Testis (tissue), 3 donors: Measurements from ENCODE around the gene TNXB. TPM values are rescaled to one million over a fixed set of nuclear protein-coding genes. Genes with fewer than 3 reads are reported as not detected.
A peak's percentile ranks its signal among the peaks of the same experiment; 100 is the strongest.

ENCODE experiments used
- DNase-seq: peaks from one replicate; pipeline ENCODE4 v3.0.0-alpha.2; 2019
- H3K27ac ChIP-seq, 2 donors: fragments of 200-600 bp; sonication (generic); one replicate each; pipeline ENCODE4 v1.5.1; 2019
- H3K27me3 ChIP-seq: fragments of 200-600 bp; sonication (generic); one replicate; pipeline ENCODE4 v1.5.1; 2019
- H3K36me3 ChIP-seq: fragments of 200-600 bp; sonication (generic); one replicate; pipeline ENCODE4 v1.5.1; 2017; ENCODE audit warnings: low read depth; ENCODE audit errors: missing control alignments
- H3K4me1 ChIP-seq: fragments of 200-600 bp; sonication (generic); one replicate; pipeline ENCODE4 v1.5.1; 2019
- H3K4me3 ChIP-seq, 2 donors: fragments of 200-600 bp; sonication (generic); one replicate each; pipeline ENCODE4 v1.5.1; 2017 to 2019
- H3K9me3 ChIP-seq: fragments of 200-600 bp; sonication (generic); one replicate; pipeline ENCODE4 v1.5.1; 2017
- POLR2A ChIP-seq: fragments of 450-650 bp; IDR thresholded peaks from one replicate; pipeline ENCODE4 v1.6.1; 2017; ENCODE audit warnings: antibody characterized with exemption, mild to moderate bottlenecking, moderate library complexity
- WGBS, 2 donors: methylation state at CpG; one replicate each; pipeline ENCODE4 v1.1.5; 2018; 5-methylcytosine and 5-hydroxymethylcytosine counted together
- intact Hi-C: fragments of 100-400 bp; cut with DNase I; formaldehyde crosslinking; loops from one replicate; pipeline ENCODE4 v1.15.1; 2023; ENCODE audit warnings: low total_unique reads
- polyA plus RNA-seq: library from polyadenylated mRNA; stranded (reverse); fragments of 350-450 nt; fragmentation: Illumina TruSeq; extraction: RNeasy Lipid Tissue Mini Kit (QIAGEN cat#74804); gene quantifications from one replicate; pipeline ENCODE4 v1.2.3, GENCODE V29; 2014; ENCODE audit warnings: low read depth, low replicate concordance; ENCODE audit not compliant: insufficient read depth
- total RNA-seq, 2 donors: library from RNA; depleted of rRNA; stranded (reverse); fragments of >200 nt; gene quantifications; one replicate each; pipeline ENCODE4 v1.2.3, GENCODE V29; 2016
- TF ChIP-seq, protein P1 (sequence below), 3 experiments: fragments of 450-650 bp in 2 of 3; fragments of 200-600 bp in 1 of 3; sonication (generic) in 1 of 3; IDR thresholded peaks; one replicate each; pipeline ENCODE4 v1.5.1; 2016 to 2019; ENCODE audit warnings: antibody characterized with exemption in 3 of 3, mild to moderate bottlenecking in 2 of 3, moderate library complexity in 1 of 3

TNXB gene
- total and polyA plus RNA-seq, 3 donors from 2014 or later, result 42.4 to 78.2 (median 44.0) TPM

- Histone ChIP-seq H3K4me3 (no peak overlapping the region), H3K27me3 (no peaks in the 10 kb centered on the region), H3K27ac (no peak overlapping the region), H3K36me3 (no peaks in the 10 kb centered on the region), H3K9me3 (no peaks in the 10 kb centered on the region), H3K4me1 (peaks cover 22% of the 10 kb centered on the region)
- 44 to 47% methylated on average over 25 to 55 of the region's 55 CpGs for WGBS, 2 donors
- intact Hi-C loops, result no loop called here
- no peak for DNase-seq
- TF ChIP-seq POLR2A, result no peak
- TF ChIP-seq, protein P1, sequence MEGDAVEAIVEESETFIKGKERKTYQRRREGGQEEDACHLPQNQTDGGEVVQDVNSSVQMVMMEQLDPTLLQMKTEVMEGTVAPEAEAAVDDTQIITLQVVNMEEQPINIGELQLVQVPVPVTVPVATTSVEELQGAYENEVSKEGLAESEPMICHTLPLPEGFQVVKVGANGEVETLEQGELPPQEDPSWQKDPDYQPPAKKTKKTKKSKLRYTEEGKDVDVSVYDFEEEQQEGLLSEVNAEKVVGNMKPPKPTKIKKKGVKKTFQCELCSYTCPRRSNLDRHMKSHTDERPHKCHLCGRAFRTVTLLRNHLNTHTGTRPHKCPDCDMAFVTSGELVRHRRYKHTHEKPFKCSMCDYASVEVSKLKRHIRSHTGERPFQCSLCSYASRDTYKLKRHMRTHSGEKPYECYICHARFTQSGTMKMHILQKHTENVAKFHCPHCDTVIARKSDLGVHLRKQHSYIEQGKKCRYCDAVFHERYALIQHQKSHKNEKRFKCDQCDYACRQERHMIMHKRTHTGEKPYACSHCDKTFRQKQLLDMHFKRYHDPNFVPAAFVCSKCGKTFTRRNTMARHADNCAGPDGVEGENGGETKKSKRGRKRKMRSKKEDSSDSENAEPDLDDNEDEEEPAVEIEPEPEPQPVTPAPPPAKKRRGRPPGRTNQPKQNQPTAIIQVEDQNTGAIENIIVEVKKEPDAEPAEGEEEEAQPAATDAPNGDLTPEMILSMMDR (IDR thresholded peaks at IDR 0.05), result no peak
Measured at GRCh38 chr6:32149932-32150870, 41.1 kb upstream of the TNXB start.

- TF ChIP-seq, protein P1 (IDR thresholded peaks at IDR 0.05), result no peak
- TF ChIP-seq POLR2A, result no peak
- WGBS, 2 donors, result 69 to 70% methylated on average over 34 to 47 of the region's 47 CpGs
- intact Hi-C loops, result no loop called here
- Histone ChIP-seq H3K27ac (no peak overlapping the region), H3K27me3 (no peaks in the 10 kb centered on the region), H3K9me3 (no peaks in the 10 kb centered on the region), H3K4me3 (peak overlapping the region in 1 of 2 donors; percentile 6), H3K36me3 (no peaks in the 10 kb centered on the region), H3K4me1 (peaks cover 16% of the 10 kb centered on the region)
- no peak for DNase-seq
Measured at GRCh38 chr6:32149092-32149755, 40.1 kb upstream of the TNXB start.

GRCh38 chr6:32148289-32149091 lies 39.4 kb upstream of the TNXB start:
- Histone ChIP-seq H3K9me3 (no peaks in the 10 kb centered on the region), H3K36me3 (no peaks in the 10 kb centered on the region), H3K27ac (no peak overlapping the region), H3K4me1 (peaks cover 16% of the 10 kb centered on the region), H3K27me3 (no peaks in the 10 kb centered on the region), H3K4me3 (peak overlapping the region; percentile 6 to 12)
- WGBS, 2 donors, result 49 to 50% methylated on average over 39 of the region's 39 CpGs
- intact Hi-C loops, result no loop called here
- TF ChIP-seq, protein P1 (IDR thresholded peaks at IDR 0.05), result no peak
- no peak for TF ChIP-seq POLR2A
- DNase-seq, result peak; percentile 73

- H3K9me3 ChIP-seq, result no peaks in the 10 kb centered on the region
- H3K4me3 ChIP-seq, result no peak overlapping the region
- DNase-seq, result no peak
- H3K36me3 ChIP-seq, result no peaks in the 10 kb centered on the region
- TF ChIP-seq, protein P1 (IDR thresholded peaks at IDR 0.05), result no peak
- no peak for TF ChIP-seq POLR2A
- H3K27ac ChIP-seq, result no peak overlapping the region
- H3K4me1 ChIP-seq, result peaks cover 10% of the 10 kb centered on the region
- intact Hi-C loops, result no loop called here
- no peaks in the 10 kb centered on the region for H3K27me3 ChIP-seq
- 82 to 97% methylated on average over 4 of the region's 4 CpGs for WGBS, 2 donors
Measured at GRCh38 chr6:32147401-32148132, 38.4 kb upstream of the TNXB start.
